MM.1S (cell line): ENCODE data around the gene ZIC4.

Experiments used
- DNase-seq: peaks from one replicate; pipeline ENCODE4 v3.0.0-alpha.2; 2015
- H2AFZ ChIP-seq: fragments of 300-600 bp; sonication (generic); 2 replicates; pipeline ENCODE4 v1.6.0; 2016; ENCODE audit warnings: antibody characterized with exemption, low read length
- H3F3A ChIP-seq: fragments of 300-600 bp; sonication (generic); 2 replicates; pipeline ENCODE4 v1.6.1; 2016; ENCODE audit warnings: mild to moderate bottlenecking, antibody characterized with exemption, low read length, moderate library complexity, mixed read lengths; ENCODE audit not compliant: insufficient read depth
- H3K27ac ChIP-seq: fragments of 300-600 bp; sonication (generic); 2 replicates; pipeline ENCODE4 v1.5.1; 2016; ENCODE audit warnings: mild to moderate bottlenecking, low read length
- H3K27me3 ChIP-seq: fragments of 300-600 bp; sonication (generic); replicated peaks from 2 replicates; pipeline ENCODE4 v1.6.0; 2016; ENCODE audit warnings: low read length; ENCODE audit not compliant: insufficient read depth
- H3K36me3 ChIP-seq: fragments of 300-600 bp; sonication (generic); replicated peaks from 2 replicates; pipeline ENCODE4 v1.6.1; 2016; ENCODE audit warnings: mild to moderate bottlenecking, low read length, mixed read lengths; ENCODE audit not compliant: insufficient read depth
- H3K4me1 ChIP-seq: fragments of 300-600 bp; sonication (generic); 2 replicates; pipeline ENCODE4 v1.6.1; 2016; ENCODE audit warnings: low read length, mixed read lengths
- H3K4me2 ChIP-seq: fragments of 300-600 bp; sonication (generic); 2 replicates; pipeline ENCODE4 v1.6.0; 2016; ENCODE audit warnings: low read depth, low read length
- H3K4me3 ChIP-seq: fragments of 300-600 bp; sonication (generic); 2 replicates; pipeline ENCODE4 v1.5.1; 2016; ENCODE audit warnings: low read length, mixed read lengths
- H3K79me2 ChIP-seq: fragments of 300-600 bp; sonication (generic); 2 replicates; pipeline ENCODE4 v1.6.1; 2016; ENCODE audit warnings: mixed run types, low read length, mixed read lengths
- H3K9ac ChIP-seq: fragments of 300-600 bp; sonication (generic); 2 replicates; pipeline ENCODE4 v1.6.1; 2016; ENCODE audit warnings: low read length, mixed read lengths
- H3K9me2 ChIP-seq: fragments of 300-600 bp; sonication (generic); replicated peaks from 2 replicates; pipeline ENCODE4 v1.6.1; 2016; ENCODE audit warnings: mild to moderate bottlenecking, low read length, mixed read lengths; ENCODE audit not compliant: insufficient read depth
- H3K9me3 ChIP-seq: fragments of 300-600 bp; sonication (generic); replicated peaks from 2 replicates; pipeline ENCODE4 v1.6.1; 2016; ENCODE audit warnings: mild to moderate bottlenecking, low read length, mixed read lengths; ENCODE audit not compliant: insufficient read depth
- H4K20me1 ChIP-seq: fragments of 300-600 bp; sonication (generic); 2 replicates; pipeline ENCODE4 v1.6.1; 2016; ENCODE audit warnings: mild to moderate bottlenecking, low read length, moderate library complexity, mixed read lengths; ENCODE audit not compliant: insufficient read depth
- CTCF ChIP-seq: fragments of 300-600 bp; sonication (generic); IDR thresholded peaks from 2 replicates; pipeline ENCODE4 v1.5.1; 2016; ENCODE audit warnings: antibody characterized with exemption, low read length, mixed read lengths
- EZH2 ChIP-seq: fragments of 300-600 bp; sonication (generic); optimal IDR thresholded peaks from 2 replicates; pipeline ENCODE3; 2017; ENCODE audit warnings: low read depth, mild to moderate bottlenecking, antibody characterized with exemption, low read length, mixed read lengths
- EZH2phosphoT487 ChIP-seq: fragments of 300-600 bp; sonication (generic); IDR thresholded peaks from 2 replicates; pipeline ENCODE4 v1.6.1; 2018; ENCODE audit warnings: antibody characterized with exemption, low read length

Gene ZIC4

GRCh38 chr3:147367676-147368075 lies 38.7 kb downstream of the ZIC4 start:
- no peak overlapping the region for H3K9ac ChIP-seq
- no peaks in the 10 kb centered on the region for H4K20me1 ChIP-seq
- no peak overlapping the region for H2AFZ ChIP-seq
- H3K4me3 ChIP-seq = no peak overlapping the region
- no peaks in the 10 kb centered on the region; the same call in 1 of the 2 replicates for H3K9me2 ChIP-seq
- DNase-seq = no peak
- no peaks in the 10 kb centered on the region for H3K36me3 ChIP-seq
- no peaks in the 10 kb centered on the region for H3K79me2 ChIP-seq
- no peaks in the 10 kb centered on the region for H3K4me1 ChIP-seq
- no peak for TF ChIP-seq EZH2
- TF ChIP-seq CTCF = no peak
- no peak for TF ChIP-seq EZH2phosphoT487
- H3K9me3 ChIP-seq = no peaks in the 10 kb centered on the region
- no peak overlapping the region for H3K4me2 ChIP-seq
- H3K27ac ChIP-seq = no peak overlapping the region
- no peaks in the 10 kb centered on the region for H3K27me3 ChIP-seq
- no peaks in the 10 kb centered on the region for H3F3A ChIP-seq

GRCh38 chr3:147365196-147366115 lies 40.9 kb downstream of the ZIC4 start:
- Histone ChIP-seq H4K20me1 (no peaks in the 10 kb centered on the region), H2AFZ (no peak overlapping the region), H3K4me1 (no peaks in the 10 kb centered on the region), H3K4me3 (no peak overlapping the region), H3K9me2 (no peaks in the 10 kb centered on the region; the same call in 1 of the 2 replicates), H3K4me2 (no peak overlapping the region), H3F3A (no peaks in the 10 kb centered on the region), H3K27me3 (no peaks in the 10 kb centered on the region), H3K36me3 (no peaks in the 10 kb centered on the region), H3K27ac (no peak overlapping the region), H3K9me3 (no peaks in the 10 kb centered on the region), H3K79me2 (no peaks in the 10 kb centered on the region), H3K9ac (no peak overlapping the region)
- no peak for TF ChIP-seq EZH2
- no peak for TF ChIP-seq CTCF
- TF ChIP-seq EZH2phosphoT487 = no peak
- DNase-seq = no peak

- no peak for DNase-seq
- Histone ChIP-seq H3K9me3 (no peaks in the 10 kb centered on the region), H3K27me3 (no peaks in the 10 kb centered on the region), H3K4me2 (no peak overlapping the region), H3K4me3 (no peak overlapping the region), H2AFZ (no peak overlapping the region), H4K20me1 (no peaks in the 10 kb centered on the region), H3F3A (no peaks in the 10 kb centered on the region), H3K79me2 (no peaks in the 10 kb centered on the region), H3K27ac (no peak overlapping the region), H3K36me3 (no peaks in the 10 kb centered on the region), H3K9me2 (no peaks in the 10 kb centered on the region; the same call in 1 of the 2 replicates), H3K4me1 (no peaks in the 10 kb centered on the region), H3K9ac (no peak overlapping the region)
- no peak for TF ChIP-seq CTCF
- TF ChIP-seq EZH2phosphoT487 = no peak
- TF ChIP-seq EZH2 = no peak
These were observed 41.6 kb downstream of the ZIC4 start for GRCh38 chr3:147364771-147365170.
